Loucy (cell line): ENCODE measurements around the gene ARHGAP6.
"Not testable (repeated sequence)": the region's sequence is repeated elsewhere in the genome, so short reads cannot be mapped to it uniquely, and the experiment has no call there.

Source experiments
- H2AFZ ChIP-seq: fragments of 200-600 bp; sonication (generic); 2 replicates; pipeline ENCODE4 v1.6.0; 2016; ENCODE audit warnings: antibody characterized with exemption, mild to moderate bottlenecking, low read length, moderate library complexity
- H3F3A ChIP-seq: fragments of 200-600 bp; 2 replicates; pipeline ENCODE4 v1.6.0; 2016; ENCODE audit warnings: antibody characterized with exemption, low read depth, mild to moderate bottlenecking
- H3K27me3 ChIP-seq: fragments of 200-600 bp; sonication (generic); 2 replicates; pipeline ENCODE4 v1.6.1; 2014; ENCODE audit warnings: low read length, mild to moderate bottlenecking; ENCODE audit not compliant: insufficient read depth, poor library complexity, severe bottlenecking
- H3K36me3 ChIP-seq: fragments of 200-600 bp; sonication (generic); 2 replicates; pipeline ENCODE4 v1.6.1; 2016; ENCODE audit warnings: low read length; ENCODE audit not compliant: insufficient read depth
- H3K4me1 ChIP-seq: fragments of 200-600 bp; sonication (generic); 2 replicates; pipeline ENCODE4 v1.5.1; 2014; ENCODE audit warnings: low read length, mild to moderate bottlenecking; ENCODE audit not compliant: insufficient read depth, poor library complexity, severe bottlenecking
- H3K4me2 ChIP-seq: fragments of 200-600 bp; sonication (generic); 2 replicates; pipeline ENCODE4 v1.6.0; 2014; ENCODE audit warnings: antibody characterized with exemption, low read length, low read depth, mild to moderate bottlenecking; ENCODE audit not compliant: poor library complexity, severe bottlenecking
- H3K4me3 ChIP-seq: fragments of 200-600 bp; sonication (generic); 2 replicates; pipeline ENCODE4 v1.5.1; 2014; ENCODE audit warnings: low read length, mild to moderate bottlenecking, mixed read lengths; ENCODE audit not compliant: poor library complexity, severe bottlenecking
- H3K79me2 ChIP-seq: fragments of 200-600 bp; sonication (generic); 2 replicates; pipeline ENCODE4 v1.6.1; 2014; ENCODE audit warnings: low read length; ENCODE audit not compliant: insufficient read depth
- H3K9ac ChIP-seq: fragments of 200-600 bp; sonication (generic); 2 replicates; pipeline ENCODE4 v1.6.0; 2014; ENCODE audit warnings: mild to moderate bottlenecking, low read depth, low read length, moderate library complexity; ENCODE audit not compliant: poor library complexity, severe bottlenecking
- H3K9me2 ChIP-seq: fragments of 200-600 bp; sonication (generic); replicated peaks from 2 replicates; pipeline ENCODE4 v1.6.1; 2016; ENCODE audit warnings: low read depth, low read length, mixed read lengths
- H3K9me3 ChIP-seq: fragments of 200-600 bp; sonication (generic); 2 replicates; pipeline ENCODE4 v1.6.1; 2014; ENCODE audit warnings: mild to moderate bottlenecking, antibody characterized with exemption, low read length, low read depth; ENCODE audit not compliant: insufficient read depth
- H4K20me1 ChIP-seq: fragments of 200-600 bp; sonication (generic); 2 replicates; pipeline ENCODE4 v1.6.0; 2014; ENCODE audit warnings: antibody characterized with exemption, low read length, mild to moderate bottlenecking; ENCODE audit not compliant: insufficient read depth, poor library complexity, severe bottlenecking
- EZH2phosphoT487 ChIP-seq: fragments of 200-600 bp; IDR thresholded peaks from 2 replicates; pipeline ENCODE4 v1.6.1; 2018; ENCODE audit warnings: antibody characterized with exemption, mild to moderate bottlenecking, moderate library complexity, borderline replicate concordance
- TF ChIP-seq, protein P1 (sequence below): fragments of 200-600 bp; sonication (generic); conservative IDR thresholded peaks from 2 replicates; pipeline ENCODE4 v1.5.1; 2014; ENCODE audit warnings: mild to moderate bottlenecking, antibody characterized with exemption, low read length

Gene ARHGAP6

DNA sequence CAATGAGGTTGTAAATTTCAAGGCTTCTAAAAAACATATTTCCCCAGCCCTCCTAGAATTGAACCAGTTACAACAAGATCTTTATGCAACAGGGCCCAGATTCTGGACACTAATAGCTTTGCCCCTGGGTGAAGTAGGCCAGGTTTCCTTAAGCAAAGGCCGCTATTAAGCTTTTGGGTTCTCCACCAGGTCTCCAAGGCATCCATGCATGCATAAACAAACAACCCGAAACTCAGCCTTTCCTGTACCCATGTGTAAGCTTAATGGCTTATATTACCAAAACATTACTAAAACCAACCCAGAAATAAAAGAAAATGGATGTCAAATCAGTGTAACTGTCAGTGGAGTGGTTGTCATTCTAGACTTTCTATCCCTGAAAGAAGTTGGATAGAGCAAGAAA, 137.1 kb downstream of the ARHGAP6 start:
- Histone ChIP-seq H3K9me2 (no peaks in the 10 kb centered on the region), H3K4me1 (no peaks in the 10 kb centered on the region), H3K36me3 (no peaks in the 10 kb centered on the region), H4K20me1 (no peaks in the 10 kb centered on the region), H3K9me3 (no peaks in the 10 kb centered on the region), H3K4me2 (no peak overlapping the region), H3K4me3 (no peak overlapping the region), H3K9ac (no peak overlapping the region), H3K27me3 (no peaks in the 10 kb centered on the region), H3F3A (no peaks in the 10 kb centered on the region), H3K79me2 (no peaks in the 10 kb centered on the region), H2AFZ (no peak overlapping the region)
- TF ChIP-seq, protein P1, sequence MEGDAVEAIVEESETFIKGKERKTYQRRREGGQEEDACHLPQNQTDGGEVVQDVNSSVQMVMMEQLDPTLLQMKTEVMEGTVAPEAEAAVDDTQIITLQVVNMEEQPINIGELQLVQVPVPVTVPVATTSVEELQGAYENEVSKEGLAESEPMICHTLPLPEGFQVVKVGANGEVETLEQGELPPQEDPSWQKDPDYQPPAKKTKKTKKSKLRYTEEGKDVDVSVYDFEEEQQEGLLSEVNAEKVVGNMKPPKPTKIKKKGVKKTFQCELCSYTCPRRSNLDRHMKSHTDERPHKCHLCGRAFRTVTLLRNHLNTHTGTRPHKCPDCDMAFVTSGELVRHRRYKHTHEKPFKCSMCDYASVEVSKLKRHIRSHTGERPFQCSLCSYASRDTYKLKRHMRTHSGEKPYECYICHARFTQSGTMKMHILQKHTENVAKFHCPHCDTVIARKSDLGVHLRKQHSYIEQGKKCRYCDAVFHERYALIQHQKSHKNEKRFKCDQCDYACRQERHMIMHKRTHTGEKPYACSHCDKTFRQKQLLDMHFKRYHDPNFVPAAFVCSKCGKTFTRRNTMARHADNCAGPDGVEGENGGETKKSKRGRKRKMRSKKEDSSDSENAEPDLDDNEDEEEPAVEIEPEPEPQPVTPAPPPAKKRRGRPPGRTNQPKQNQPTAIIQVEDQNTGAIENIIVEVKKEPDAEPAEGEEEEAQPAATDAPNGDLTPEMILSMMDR, result no peak
- no peak for TF ChIP-seq EZH2phosphoT487

DNA sequence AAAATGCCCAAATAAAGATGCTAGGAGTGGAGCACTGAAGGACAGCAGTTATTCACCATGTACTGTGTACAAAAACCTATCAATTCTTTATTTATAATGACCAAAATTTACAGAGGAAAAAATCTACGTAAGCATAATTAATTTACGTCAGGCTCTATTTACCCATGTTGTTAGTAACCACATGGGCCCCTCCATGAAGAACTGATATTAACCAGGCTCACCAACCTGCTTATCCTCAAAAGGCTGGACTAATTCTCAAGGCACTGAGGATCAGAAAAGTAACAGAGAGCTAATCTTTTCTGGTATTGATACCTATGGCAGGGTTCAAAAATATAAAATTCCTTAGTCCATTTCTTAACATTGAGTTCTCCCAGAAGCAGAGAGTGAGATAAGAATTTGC, 140.0 kb downstream of the ARHGAP6 start:
- Histone ChIP-seq H2AFZ (no peak overlapping the region), H3K9me2 (no peaks in the 10 kb centered on the region), H3K4me3 (no peak overlapping the region), H3K27me3 (no peaks in the 10 kb centered on the region), H3F3A (no peaks in the 10 kb centered on the region), H4K20me1 (no peaks in the 10 kb centered on the region), H3K4me2 (no peak overlapping the region), H3K79me2 (no peaks in the 10 kb centered on the region), H3K4me1 (no peaks in the 10 kb centered on the region), H3K9me3 (no peaks in the 10 kb centered on the region), H3K9ac (no peak overlapping the region), H3K36me3 (no peaks in the 10 kb centered on the region)
- TF ChIP-seq, protein P1, result no peak
- no peak for TF ChIP-seq EZH2phosphoT487

DNA sequence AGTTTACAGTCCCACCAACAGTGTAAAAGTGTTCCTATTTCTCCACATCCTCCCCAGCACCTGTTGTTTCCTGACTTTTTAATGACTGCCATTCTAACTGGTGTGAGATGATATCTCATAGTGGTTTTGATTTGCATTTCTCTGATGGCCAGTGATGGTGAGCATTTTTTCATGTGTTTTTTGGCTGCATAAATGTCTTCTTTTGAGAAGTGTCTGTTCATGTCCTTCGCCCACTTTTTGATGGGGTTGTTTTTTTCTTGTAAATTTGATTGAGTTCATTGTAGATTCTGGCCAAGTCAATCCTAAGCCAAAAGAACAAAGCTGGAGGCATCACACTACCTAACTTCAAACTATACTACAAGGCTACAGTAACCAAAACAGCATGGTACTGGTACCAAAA, 146.5 kb downstream of the ARHGAP6 start:
- H3K4me2 ChIP-seq, H2AFZ ChIP-seq, H3F3A ChIP-seq, H4K20me1 ChIP-seq, H3K79me2 ChIP-seq, H3K4me1 ChIP-seq, H3K9ac ChIP-seq, H3K9me3 ChIP-seq, H3K27me3 ChIP-seq, H3K4me3 ChIP-seq, H3K9me2 ChIP-seq, H3K36me3 ChIP-seq: not testable (repeated sequence)

DNA sequence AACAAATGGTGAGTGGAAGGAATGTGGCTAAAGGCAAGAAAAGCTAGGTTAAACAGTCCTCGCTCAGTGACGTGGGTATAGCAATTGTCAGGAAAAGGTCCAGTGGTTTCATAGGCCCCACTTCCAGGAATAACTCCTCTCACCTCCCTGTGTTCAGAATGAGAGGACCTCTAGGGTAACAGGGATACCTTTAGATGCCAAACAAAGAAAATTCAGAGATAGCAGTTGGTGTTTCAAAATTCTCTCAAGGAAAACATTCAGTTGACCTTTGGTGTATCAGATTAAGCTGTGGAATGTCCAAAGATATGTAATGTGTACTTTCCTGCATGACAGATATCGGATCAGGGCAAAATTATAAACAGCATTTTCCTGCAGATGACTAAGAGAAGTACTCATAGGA, 155.9 kb downstream of the ARHGAP6 start:
- Histone ChIP-seq H3K27me3 (no peaks in the 10 kb centered on the region), H3K79me2 (no peaks in the 10 kb centered on the region), H2AFZ (no peak overlapping the region), H3K9me2 (no peaks in the 10 kb centered on the region), H4K20me1 (no peaks in the 10 kb centered on the region), H3K4me1 (no peaks in the 10 kb centered on the region), H3K36me3 (no peaks in the 10 kb centered on the region), H3K4me2 (no peak overlapping the region), H3F3A (no peaks in the 10 kb centered on the region), H3K9ac (no peak overlapping the region), H3K9me3 (no peaks in the 10 kb centered on the region), H3K4me3 (no peak overlapping the region)
- TF ChIP-seq, protein P1, result no peak
- TF ChIP-seq EZH2phosphoT487, result no peak
